NCI-H524 (cell line): ENCODE measurements around the gene SMURF2.

ENCODE experiments used
- DNase-seq, 2 experiments: peaks; one replicate each; lab custom pipeline; 2025; lab: John Stamatoyannopoulos, UW

Gene SMURF2

GRCh38 chr17:64537488-64537887, 124.6 kb downstream of the SMURF2 start:
- no peak for DNase-seq

DNA sequence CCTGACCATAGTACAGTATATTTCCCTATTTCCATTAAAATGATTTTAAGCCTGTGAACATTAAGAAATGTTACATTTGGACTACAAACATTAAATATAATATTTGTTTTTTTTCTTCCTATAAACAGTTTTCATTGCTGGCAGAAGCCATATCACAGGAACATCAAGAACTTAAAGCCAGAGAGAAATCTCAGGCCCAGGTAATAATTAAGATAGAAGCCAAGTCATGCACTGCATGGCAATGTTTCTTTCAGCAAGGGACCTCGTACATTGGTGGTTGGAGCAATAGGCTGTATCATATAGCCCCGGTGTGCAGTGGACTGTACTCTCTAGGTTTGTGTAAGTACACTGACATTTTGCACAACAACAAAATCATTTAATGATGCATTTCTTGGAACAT, 125.2 kb downstream of the SMURF2 start:
- no peak for DNase-seq

- no peak for DNase-seq
These were observed 126.8 kb downstream of the SMURF2 start for GRCh38 chr17:64535357-64535756.

- peak in 1 of 2 experiments; percentile 25 for DNase-seq
These were observed 127.9 kb downstream of the SMURF2 start for GRCh38 chr17:64534187-64534586.

GRCh38 chr17:64533784-64534183, 128.3 kb downstream of the SMURF2 start:
- DNase-seq, result no peak

- DNase-seq, result no peak
These were observed 129.7 kb downstream of the SMURF2 start for GRCh38 chr17:64532409-64532808.

GRCh38 chr17:64531955-64532371, 130.1 kb downstream of the SMURF2 start:
- DNase-seq, result no peak

DNA sequence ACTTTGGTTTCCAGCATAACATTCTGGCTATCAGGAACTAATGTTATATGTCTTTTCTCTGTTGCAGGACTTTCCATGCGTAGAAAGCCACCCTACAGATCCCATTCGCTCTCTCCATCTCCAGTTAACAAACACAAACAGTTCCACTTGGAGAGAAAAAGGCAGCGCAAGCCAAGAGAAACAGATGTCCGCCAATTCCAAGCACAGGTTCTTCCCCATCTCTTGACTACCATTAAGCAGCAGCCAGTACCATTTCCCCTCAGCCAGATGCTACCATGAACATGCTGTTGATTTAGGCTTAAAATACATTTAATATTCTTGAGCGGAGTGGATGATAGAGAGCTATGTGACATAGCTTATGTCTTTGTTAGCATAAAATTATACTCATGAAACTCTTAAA, 132.9 kb downstream of the SMURF2 start:
- DNase-seq, result no peak

DNA sequence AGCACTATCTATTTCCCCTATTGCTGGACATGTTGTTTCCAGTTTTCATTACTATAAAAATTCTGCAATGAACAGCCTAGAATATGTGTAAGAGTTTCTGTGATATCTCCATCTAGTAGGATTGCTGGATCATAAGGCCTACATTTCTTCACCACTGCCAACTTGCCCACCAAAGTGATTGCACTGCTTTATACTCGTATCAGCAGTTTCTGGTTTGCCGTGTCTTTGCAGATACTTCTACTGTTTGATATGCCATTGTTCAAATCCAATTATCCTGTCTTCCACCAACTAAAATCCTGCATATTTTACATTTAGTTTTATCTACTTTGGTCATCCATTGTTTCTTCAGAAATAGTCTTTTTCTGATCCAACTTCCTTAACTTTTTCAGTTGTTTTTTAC, 134.2 kb downstream of the SMURF2 start:
- DNase-seq, result no peak

GRCh38 chr17:64520359-64520758, 141.7 kb downstream of the SMURF2 start:
- DNase-seq, result no peak

GRCh38 chr17:64519601-64520000, 142.5 kb downstream of the SMURF2 start:
- DNase-seq, result no peak

GRCh38 chr17:64515829-64516228, 146.3 kb downstream of the SMURF2 start:
- no peak for DNase-seq

DNA sequence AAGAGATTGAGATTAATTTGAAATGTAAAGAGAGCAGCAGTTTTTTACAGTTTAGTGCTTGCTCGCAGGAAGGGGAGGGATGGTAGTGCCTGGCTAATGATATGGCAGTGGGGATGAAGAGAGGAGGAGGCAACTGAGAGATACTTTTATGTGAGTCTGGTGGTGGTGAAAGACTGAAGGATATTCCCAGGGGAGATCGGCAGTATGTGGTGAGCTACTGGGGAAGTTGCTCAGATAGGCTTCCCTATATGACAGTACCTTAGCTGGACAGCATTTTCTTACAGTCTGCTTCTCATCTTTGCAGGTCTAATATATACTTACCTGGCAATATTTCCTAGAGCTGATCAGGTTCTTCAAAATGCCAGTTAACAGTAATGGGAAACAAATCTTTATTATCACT, 146.7 kb downstream of the SMURF2 start:
- DNase-seq, result no peak

DNA sequence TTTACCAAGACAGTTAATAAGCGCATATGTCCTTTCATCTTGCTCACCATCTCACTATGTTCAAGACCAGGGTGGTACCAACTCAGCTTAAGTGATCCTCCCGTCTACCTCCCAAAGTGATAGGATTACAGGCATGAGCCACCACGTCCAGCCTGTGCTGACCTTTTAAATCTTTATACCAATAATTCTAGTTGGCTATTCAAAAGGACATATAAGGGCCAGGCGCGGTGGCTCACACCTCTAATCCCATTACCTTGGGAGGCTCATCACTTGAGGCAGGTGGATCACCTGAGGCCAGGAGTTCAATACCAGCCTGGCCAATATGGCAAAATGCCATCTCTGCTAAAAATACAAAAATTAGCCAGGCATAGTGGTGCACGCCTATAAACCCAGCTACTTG, 152.9 kb downstream of the SMURF2 start:
- no peak for DNase-seq

DNA sequence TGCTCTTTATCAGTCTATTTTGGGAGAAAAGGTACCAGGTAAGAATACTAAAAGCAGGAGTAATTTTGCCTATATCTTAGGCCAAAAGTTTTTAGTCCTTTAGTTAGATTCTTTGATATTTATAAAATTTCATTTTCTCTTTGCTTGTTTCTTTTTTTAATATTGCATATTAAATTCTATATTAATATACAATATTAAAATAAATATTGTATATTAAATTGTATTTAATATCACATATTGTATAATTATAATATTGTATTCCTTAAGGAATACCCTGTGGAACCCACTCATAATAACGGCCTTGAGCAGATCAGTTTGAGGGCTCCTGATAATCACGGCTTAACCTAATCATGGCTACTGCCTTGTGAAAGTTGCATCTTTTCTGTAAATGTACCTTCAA, 153.4 kb downstream of the SMURF2 start:
- DNase-seq, result no peak

DNA sequence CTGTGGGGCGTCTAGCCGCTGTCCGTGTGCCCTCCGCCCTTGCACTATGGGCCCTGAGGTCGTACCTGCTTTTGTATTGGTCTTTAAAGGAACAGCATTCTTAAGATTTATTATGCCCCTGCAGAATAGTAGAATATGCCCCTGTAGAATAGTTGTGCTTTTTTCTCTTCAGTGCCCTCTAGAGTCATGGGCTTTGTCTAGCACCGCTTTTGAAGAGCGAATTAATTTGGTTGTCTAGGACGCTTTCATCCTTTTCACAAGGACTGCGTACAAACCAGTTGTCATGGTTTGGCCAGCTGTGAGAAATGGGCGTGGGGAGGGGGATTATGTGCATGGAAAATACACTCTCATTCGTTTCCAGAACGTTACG, 154.7 kb downstream of the SMURF2 start:
- DNase-seq, result peak; percentile 72 to 84

GRCh38 chr17:64506576-64507412, 155.3 kb downstream of the SMURF2 start, which contains the start of gene CEP95:
CEP95 (plus strand) TSS chr17:64506977; CDS start chr17:64507098, 121 bp downstream.
- peak; percentile 100 for DNase-seq

DNA sequence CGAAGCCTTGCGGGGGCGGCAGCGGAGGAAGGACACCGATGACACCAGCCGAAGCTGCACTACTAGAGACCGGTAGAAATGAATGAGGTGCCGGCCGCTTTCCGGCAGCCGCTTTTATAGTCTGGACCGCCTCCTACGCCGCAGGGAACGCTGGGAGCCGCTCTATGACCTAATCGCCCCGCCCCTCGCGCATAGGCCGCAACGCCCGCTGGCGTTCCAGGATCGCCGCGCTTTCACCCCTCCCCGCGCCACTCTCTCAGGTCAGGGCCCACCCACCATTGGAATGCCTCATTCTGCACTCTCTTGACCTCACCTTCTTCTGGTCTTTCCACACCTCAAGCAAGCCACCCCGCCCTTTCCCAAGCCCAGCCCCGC, 155.9 kb downstream of the SMURF2 start, which contains the start of gene DDX5:
DDX5 (minus strand) TSS at position 89 of the 375 bp plus-strand sequence. CDS start 170 bp downstream, outside the sequence.
- peak; percentile 100 for DNase-seq

- peak; percentile 47 to 79 for DNase-seq
These were observed 156.5 kb downstream of the SMURF2 start for GRCh38 chr17:64505340-64506200.

- DNase-seq, result peak in 1 of 2 experiments; percentile 41
These were observed 157.3 kb downstream of the SMURF2 start for GRCh38 chr17:64504769-64505339.

GRCh38 chr17:64503821-64504768, 158.0 kb downstream of the SMURF2 start:
- no peak for DNase-seq
